ENCODE measurements around the gene RIPK3.
"Not testable (repeated sequence)": the region's sequence is repeated elsewhere in the genome, so short reads cannot be mapped to it uniquely, and the experiment has no call there.

RIPK3 gene

DNA sequence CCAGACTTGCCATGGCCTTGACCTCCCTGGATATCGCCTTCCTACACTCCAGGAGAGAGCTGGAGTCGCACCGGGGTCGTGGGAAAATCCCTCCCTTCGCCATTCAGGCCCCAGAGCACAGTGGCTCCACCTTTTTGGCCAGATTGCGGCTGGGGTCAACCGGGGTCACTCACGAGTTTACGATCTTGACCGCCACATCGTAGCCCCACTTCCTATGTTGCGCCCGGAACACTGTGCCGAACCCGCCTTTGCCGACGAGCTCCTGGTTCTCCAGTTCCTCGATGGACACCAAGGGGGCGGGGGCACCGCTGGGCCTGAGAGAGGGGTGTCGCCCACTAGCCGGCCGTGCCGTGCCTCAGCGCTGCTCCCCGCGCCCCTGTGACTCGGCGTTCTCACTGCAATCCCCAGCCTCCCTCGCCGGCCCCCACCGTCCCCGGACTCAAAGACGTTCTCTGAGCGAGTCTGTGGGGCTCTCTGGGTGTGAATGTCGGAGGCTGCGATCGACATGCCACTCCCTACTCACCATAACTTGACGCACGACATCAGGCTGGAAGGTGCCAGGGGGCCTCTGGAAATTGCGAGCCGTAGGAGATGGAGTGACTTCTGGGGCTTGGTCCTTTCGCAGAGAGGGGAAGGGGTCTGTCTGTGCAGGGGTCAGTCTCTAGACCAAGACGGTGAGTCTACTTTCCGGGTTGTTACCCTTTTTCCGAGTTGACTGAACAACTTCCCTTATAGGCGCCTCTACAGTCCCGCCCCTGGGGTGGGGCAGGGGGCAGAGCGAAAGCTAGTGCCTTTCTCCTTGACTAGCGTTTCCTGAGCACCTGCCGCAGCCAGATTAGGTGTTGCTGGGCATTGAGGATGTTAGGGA, at the start of gene RIPK3:
TSS of gene RIPK3 (minus strand) at position 708 of the 868 bp plus-strand sequence. CDS start at position 543, 165 bp downstream.
- no peak for DNase-seq (ENCODE audit: low read depth, low spot score)

DNA sequence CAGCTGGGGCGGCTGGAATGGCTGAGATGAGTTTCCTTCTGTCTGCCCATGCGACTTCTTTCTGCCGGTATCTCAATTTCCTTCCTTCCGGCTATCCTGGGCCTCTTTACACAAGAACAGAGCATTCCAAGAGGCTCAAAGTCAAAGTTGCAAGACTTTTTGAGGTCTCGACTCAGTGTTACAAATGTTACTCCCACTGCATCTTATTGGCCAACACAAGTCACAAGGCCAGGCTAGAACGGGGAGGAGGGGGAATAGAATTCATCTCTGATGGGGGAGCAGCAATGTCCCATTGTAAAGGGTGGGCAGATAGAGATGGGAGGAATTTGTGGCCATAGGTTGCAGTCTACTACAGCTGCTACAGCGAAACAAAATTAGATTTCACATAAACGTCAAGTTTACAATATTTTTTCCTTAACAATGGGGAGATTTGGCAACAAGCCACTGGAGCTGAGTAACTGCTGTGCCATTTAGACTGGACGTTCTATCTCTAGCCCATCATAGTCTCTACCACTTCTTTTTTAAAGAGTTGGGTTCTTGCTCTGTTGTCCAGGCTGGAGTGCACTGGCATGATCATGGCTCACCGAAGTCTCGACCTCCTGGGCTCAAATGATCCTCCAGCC, 49.5 kb upstream of the RIPK3 start:
- no peak for DNase-seq (ENCODE audit: low read depth, low spot score)

DNA sequence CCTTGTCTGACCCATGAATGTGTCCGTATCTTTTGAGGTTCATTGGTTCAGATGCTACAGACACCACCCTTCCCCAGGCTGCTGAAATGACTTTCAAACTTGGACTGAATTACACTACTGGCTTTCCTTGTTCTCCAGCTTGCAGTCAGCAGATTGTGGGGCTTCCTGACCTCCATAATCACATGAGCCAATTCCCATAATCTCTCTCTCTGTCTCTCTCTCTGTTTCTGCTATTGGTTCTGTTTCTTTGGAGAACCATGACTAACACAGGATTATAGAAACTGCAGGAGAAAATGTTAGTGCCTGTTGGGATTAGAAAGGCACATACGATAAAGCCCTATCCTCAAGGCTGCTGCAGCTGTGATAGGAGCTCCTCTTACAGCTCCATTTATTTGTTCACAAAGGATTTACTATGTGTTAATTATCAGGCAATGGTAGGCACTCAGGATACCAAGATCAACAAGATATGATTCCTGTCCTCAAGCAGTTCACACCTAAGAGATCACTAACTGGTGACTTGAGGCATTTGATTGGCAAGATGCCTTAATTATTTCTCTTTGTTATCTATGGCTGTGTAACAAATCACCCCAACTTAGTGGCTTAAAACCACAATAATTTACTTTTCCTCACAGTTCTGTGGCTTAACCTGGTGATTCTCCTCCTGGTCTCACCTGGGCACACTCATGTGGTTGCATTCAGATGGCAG, 48.8 kb upstream of the RIPK3 start:
- no peak for DNase-seq (ENCODE audit: low read depth, low spot score)

DNA sequence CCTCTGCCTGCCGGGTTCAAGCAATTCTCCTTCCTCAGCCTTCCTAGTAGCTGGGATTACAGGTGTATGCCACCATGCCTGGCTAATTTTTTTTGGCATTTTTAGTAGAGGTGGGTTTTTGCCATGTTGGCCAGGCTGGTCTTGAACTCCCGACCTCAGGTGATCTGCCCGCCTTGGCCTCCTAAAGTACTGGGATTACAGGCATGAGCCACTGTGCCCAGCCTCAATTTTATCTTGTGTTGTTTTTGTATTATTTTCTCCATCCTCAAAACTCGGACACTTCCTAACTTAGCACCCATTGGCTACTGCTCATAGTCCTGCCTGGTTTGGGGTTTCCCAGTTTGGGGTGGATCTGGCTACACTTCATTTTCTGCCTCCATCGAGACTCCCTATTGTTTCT, 47.8 kb upstream of the RIPK3 start:
- DNase-seq (ENCODE audit: low read depth, low spot score), result not testable (repeated sequence)

DNA sequence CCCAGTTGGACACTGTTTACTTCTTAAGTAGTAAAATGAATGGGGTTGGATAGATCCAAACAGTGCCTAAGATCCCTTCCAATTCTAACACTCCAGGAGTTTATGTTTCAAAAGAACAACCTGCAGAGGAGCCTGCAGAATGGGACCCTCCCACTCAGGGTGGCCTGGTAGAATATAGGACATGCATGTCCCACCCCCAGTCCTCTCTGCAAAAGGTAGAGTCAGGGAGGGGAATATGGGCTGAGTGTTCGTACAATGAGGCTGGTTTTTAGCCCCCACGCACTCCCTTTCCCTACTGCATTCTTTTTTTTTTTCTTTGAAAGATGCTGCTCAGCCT, 47.2 kb upstream of the RIPK3 start:
- DNase-seq (ENCODE audit: low read depth, low spot score), result no peak

DNA sequence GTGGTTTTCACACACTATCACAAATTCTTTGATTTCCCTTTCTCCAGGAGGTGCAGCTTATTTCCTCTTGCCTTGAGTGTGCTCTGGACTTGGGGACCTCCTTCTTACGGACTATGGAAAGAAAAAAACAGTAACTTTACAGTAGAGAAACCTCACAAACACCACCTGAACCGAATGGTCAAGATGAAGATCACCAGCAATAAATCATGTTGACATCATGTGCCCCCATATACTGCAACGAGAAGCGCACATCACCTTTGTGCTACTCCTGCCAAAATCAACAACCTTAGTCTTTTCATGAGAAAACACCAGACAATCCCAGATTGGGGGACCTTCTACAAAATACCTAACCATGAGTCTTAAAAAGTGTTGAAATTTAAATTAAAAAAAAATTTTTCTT, 45.7 kb upstream of the RIPK3 start:
- no peak for DNase-seq (ENCODE audit: low read depth, low spot score)

DNA sequence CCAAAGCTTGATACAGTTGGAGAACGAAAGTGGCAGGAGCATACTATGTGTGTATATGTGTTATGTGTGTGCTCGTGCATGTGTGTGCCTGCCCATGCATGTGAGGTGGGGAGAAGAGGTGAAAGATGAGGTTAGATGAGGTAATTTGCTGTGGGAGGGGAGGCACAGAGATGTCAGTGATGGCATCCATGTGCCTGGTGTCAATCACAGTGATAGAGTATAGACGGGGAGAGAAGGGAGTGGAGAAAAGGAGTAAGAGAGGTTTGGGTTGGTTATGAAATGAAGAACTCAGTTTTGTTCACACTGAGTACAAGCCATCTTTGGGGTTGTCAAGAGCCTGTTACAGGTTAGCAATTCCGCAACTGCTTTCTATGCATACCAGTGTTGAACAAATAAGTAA, 44.4 kb upstream of the RIPK3 start:
- DNase-seq (ENCODE audit: low read depth, low spot score), result no peak

DNA sequence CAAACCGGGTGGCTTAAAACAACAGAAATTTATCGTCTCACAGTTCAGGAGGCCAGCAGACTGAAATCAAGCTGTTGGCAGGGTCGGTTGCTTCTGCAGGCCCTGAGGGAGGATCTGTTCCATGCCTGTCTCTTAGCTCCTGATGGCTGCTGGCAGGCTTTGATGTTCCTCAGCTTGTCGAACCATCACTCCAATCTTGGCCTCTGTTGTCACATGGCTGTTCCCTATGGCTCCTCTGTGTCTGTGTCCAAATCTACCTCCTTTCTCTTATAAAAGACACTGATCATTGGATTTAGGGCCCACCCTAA, 42.2 kb upstream of the RIPK3 start:
- no peak for DNase-seq (ENCODE audit: low read depth, low spot score)

DNA sequence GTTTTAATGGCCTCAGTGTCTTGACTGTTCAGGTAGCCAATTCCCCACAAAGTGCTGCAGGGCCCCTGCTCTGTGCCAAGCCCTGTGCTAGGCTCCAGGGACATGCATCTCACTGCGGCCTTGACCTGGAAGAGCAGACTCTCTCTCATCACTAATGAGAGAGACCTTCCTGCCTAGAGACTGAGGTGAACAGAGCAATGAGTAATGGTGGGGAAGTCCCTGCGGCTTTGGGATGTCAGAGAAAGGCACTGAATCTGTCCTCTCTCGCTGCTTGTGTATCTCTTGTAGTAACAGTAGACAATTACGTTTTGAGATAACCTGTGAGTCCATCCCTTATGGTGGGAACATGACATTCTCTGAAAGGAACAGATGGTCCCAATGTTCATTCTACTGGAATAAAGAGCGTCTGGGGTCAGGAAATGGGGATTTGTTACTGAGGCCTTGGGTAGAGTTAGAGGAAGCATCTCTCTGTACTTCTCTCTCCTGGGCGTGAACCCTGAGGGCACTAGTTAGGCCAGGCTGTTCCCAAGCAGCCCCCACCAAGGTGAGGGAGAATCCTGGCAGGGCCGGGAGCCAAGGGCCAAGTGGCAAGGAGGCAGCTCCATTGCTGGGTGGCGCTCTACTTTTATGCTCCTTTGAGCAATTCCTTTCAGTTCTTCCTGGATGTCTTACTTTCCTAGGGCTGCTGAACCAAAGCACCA, 41.7 kb upstream of the RIPK3 start:
- no peak for DNase-seq (ENCODE audit: low read depth, low spot score)

DNA sequence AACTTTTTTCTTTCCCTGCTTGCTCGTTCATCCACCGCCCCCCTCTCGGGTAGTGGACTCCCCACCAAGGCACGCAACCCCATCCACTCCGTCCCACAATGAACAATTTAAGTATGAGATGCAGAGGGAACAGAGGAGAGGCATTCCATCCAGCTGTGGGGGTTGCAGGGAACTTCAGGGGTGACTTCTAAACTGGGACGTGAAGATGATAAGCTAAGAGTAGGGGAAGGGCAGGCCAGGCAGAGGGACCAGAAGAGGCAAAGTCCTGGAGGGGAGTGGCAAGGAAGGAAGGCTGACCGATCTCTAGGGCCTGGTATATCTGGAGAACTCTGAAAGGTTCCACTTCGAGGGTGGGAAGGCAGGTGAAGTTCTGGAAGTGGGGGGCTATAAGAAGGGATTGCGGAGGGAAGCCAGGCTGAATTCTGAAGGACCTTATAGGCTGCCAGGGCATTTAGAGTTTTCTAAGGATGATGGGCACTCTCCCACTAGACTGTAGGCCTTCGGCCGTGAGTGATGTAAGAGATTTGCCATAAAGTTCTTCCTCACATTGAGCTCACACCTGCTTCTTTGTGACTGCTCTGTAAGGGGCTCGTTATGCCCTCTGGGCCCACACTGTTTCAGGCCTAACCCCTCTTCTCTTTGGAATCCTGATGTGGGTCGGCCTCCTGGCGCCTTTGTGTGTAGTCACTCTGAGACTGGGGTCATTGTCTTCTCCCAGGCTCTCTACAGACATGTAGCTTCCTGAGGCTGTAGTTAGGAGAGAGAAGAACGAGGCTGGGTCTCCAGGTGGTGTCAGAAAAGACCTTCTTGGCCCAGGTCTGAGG, 40.3 kb upstream of the RIPK3 start:
- DNase-seq (ENCODE audit: low read depth, low spot score), result no peak

DNA sequence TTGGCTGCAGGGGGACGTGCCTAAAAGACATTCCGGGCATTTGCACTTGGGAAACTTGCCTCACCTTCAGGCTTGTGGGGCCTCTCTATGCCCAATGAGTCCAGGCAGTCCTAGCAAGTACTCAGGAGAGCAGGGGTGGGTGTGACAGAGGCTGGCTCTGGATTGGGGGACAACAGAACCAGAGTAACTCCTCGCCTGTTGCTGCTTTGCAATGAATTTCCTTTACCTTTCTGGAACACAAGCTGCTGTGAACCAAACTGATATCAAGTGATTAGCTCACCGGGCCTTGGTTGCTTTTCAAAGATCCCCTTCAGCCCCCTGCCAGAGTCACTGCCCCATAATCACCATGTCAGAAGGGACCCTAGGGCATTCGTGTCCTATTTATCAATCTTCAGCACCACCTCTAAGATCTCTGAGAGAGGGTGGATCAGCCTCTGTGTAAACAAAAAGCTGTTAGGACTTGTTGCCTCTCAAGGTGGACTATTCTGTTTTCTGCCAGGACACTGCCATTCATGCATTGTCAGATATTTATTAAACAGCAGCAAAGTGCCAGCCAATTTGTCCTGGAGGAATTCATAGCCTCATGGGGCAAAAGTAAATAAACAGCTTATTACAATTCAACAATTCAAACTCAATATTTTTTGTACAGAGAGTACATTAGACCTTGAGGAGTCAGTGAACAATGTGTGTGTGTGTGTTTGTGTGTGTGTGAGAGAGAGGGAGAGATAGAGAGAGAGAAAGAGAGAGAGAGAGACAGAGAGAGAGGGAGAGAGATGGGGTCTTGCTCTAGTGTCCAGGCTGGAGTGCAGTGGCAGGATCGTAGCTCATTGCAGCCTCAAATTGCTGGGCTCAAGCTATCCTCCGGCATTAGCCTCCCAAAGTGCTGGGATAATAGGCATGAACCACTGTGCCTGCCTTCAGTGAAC, 39.5 kb upstream of the RIPK3 start:
- DNase-seq (ENCODE audit: low read depth, low spot score), result no peak

DNA sequence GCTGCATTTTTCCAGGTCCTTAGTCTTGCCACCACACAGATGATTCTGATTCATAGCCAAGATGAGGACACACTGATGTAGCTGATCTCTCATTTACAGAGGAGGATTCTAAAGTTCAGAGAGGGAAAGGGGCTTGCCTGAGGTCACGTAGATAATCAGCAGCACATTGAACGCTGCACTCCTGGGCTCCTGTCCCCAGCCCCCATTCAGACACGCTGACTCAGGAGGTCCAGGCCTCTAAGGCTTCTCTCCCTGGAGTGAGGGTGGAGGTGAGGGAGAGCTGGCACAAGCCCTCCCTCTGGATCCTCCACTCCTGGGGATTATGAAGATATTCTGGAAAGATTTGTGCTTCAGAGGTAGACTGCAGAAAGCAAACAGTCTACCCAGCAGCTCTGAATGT, 38.5 kb upstream of the RIPK3 start:
- DNase-seq (ENCODE audit: low read depth, low spot score), result no peak

DNA sequence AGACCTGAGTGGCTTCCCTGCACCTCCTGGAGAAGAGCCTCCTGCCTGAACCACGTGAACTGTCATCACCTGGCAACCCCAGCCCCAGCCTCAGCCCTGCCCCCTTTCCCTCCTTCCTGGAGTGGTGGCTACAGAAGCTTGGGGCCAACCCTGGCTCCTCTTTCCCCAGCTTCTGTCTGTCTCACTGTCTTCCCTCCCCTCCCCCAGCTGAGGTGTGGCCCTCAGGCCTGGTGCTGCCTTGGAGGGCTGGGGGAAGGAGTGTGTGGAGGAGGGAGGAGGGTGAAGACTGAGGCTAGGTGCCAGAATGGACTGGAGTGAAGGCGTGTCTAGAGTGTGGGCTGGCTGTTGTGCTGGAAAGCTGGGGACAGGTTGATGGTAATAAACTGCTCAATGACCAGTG, 37.9 kb upstream of the RIPK3 start:
- no peak for DNase-seq (ENCODE audit: low read depth, low spot score)

DNA sequence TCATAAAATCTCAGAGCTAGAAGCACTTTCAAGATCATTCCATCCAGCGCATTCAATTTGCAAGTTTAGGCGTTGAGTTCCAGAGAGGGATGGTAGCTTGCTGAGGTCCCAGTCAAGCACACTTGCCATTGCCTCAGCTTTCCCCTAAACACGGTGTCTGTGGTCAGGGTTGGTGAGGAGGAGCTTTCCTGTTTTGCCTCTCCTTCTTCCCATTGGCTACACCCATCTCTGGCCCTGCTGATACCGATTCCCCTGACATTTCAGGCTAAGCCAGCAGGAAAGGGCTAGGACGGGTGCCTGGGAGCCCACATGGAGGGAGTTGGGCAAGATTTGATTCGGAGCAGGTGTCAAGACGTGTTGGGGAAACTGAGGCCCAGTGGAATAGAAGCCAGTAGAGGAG, 37.3 kb upstream of the RIPK3 start:
- no peak for DNase-seq (ENCODE audit: low read depth, low spot score)

DNA sequence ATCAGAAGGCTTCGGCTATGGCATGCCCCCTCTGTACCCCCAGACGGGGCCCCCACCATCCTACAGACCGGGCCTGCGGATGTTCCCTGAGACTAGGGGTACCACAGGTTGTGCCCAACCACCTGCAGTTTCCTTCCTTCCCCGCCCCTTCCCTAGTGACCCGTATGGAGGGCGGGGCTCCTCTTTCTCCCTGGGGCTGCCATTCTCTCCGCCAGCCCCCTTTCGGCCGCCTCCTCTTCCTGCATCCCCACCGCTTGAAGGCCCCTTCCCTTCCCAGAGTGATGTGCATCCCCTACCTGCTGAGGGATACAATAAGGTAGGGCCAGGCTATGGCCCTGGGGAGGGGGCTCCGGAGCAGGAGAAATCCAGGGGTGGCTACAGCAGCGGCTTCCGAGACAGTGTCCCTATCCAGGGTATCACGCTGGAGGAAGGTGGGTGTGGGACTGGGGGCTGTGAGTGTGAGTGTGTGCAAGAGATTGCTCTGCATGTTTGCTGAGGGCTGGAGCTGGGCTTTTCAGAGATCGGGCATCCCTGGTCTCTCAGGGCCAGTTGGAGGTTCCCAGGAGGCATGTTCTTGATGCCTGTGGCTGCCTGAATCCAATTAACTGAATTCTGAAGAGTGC, 36.8 kb upstream of the RIPK3 start:
- DNase-seq (ENCODE audit: low read depth, low spot score), result no peak

DNA sequence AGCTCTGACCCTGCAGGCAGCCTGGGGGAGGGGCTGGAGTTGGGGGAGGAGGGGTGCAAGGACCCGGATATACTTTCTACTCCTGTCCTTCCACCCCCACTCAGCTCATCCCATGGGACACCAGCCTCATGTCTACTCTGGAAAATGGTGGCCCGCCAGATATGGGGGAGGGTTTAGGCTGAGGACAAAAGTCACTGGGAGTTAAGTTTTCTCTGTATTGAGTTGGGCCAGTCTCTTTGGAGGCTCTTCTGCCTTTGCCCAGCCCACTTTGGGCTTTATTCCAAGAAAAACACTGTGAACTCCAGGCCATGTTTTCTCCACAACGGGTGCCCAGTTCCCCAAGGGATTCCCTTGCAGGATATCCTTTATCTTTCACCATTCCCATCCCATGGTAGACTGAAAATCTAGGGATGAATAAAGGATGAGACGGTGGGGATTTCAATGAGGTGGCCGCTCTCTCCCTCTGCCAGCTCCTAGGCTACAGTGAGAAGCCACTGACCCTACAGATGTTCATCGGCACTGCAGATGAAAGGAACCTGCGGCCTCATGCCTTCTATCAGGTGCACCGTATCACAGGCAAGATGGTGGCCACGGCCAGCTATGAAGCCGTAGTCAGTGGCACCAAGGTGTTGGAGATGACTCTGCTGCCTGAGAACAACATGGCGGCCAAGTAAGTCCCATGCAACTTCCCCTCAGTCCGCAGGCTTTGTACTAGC, 33.1 kb upstream of the RIPK3 start:
- no peak for DNase-seq (ENCODE audit: low read depth, low spot score)

DNA sequence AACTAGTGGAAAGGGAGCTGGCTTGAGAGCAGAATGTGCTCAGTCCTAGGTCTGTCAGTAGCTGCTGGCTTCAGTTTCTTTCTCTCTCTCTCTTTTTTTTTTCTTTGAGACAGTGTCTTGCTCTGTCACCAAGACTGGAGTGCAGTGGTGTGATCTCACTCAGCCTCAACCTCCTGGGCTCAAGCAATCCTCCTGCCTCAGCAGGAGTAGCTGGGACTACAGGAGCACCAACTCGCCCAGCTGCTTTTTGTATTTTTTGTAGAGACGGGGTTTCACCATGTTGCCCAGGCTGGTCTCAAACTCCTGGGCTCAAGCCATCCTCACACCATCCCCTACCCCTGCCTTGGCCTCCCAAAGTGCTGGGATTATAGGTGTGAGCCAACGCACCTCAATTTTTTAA, 31.8 kb upstream of the RIPK3 start:
- not testable (repeated sequence) for DNase-seq (ENCODE audit: low read depth, low spot score)

DNA sequence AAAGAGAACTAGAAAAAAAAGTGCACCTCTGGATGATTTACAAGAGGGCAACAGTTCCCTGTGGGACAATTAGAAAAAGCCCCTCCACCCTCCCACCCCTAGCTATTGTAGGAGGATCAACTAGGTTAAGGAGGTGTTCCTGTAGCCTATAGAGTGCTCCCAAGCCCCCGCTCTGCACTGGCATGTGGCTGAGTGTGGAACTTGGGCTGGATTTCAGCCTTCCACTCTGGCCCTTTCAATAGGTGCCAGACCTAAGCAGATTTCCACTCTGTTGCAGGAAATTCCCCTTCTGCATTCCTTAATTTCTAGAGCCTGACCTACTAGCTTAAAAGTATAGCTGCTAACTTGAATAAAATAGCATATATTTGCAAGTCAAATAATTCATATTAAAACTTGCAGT, 31.0 kb upstream of the RIPK3 start:
- DNase-seq (ENCODE audit: low read depth, low spot score), result no peak

All from smooth muscle cell of the brain vasculature (primary cell).